Left colon (tissue), 2 donors: ENCODE measurements around the gene PJVK. TPM values are rescaled to one million over a fixed set of nuclear protein-coding genes. Genes with fewer than 3 reads are reported as not detected.

Source experiments
- ATAC-seq: fragments of 200-7000 bp; cut with Tn5 transposase; one replicate; pipeline ENCODE4 v1.9.1; 2020; ENCODE audit warnings: mild to moderate bottlenecking, moderate library complexity
- DNase-seq, 2 donors: peaks; one replicate each; pipeline ENCODE4 v3.0.0-alpha.2; 2020
- intact Hi-C, 2 donors: fragments of 100-400 bp; cut with DNase I in 1 of 2; cut with micrococcal nuclease in 1 of 2; formaldehyde crosslinking; loops; one replicate each; pipeline versions ENCODE4 v1.11.2 to v1.14.0; 2022; cut with DNase I, micrococcal nuclease
- total RNA-seq, 2 donors: library from RNA; stranded (reverse); fragmentation: NEBNext Ultra II Directional; extraction: Animal tissue kit (Norgen Biotek cat#: 25700); gene quantifications; one replicate each; pipeline ENCODE4 v1.2.1, GENCODE V29; 2021
- donor health status: DM: no; HTN: no; CAD: no.
- donor health status: DM: yes; HTN: yes; CAD: no.

The PJVK gene
- total RNA-seq, 2 donors from 2014 or later = 1.1 TPM

DNA sequence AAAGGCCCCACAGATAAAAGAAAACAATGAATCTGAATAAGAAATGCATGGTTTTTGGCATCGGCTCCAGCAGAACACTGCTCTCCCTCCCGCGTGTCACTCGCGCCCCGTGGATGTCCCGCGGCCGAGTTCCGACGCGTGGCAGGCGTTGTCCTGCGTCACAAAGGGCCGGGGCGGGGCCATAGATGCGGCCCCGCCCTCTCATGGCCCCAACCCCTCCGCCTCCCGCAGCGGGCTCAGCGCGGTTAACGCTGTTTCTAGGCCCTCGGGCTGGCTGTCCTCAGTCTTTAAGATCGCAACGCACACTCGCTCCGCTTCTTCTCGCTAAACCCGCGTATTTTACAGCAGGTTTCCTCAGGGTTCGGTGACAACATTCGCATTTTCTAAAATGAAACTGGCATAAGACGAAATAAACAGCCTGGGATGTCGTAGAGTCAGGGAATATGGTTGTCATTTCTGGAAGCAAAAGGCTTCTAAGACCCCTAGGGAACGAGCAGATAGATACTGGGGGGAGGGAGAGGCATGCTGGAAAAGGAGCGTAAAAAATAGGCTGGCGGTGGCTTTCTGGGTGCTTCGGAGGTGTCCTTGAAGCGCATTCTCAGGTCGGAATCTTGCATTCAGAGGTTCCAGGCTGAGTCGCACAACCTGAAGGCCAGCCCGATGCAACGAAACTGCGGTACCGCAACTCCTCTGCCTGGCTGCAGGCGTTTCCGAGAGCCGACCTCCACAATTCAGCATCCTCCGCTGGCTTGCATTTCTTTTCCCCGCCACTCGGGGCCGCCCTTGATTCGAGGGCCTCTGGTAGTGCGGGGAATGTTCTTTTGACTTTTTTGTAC lies 27.5 kb downstream of the PJVK start, which contains the start of gene FKBP7:
FKBP7 (minus strand) TSS at position 162 of the 836 bp plus-strand sequence; CDS start at position 61, 101 bp downstream.
- DNase-seq (peak; percentile 84 to 93), ATAC-seq (peak; percentile 78)
- intact Hi-C loops = no loop called here

DNA sequence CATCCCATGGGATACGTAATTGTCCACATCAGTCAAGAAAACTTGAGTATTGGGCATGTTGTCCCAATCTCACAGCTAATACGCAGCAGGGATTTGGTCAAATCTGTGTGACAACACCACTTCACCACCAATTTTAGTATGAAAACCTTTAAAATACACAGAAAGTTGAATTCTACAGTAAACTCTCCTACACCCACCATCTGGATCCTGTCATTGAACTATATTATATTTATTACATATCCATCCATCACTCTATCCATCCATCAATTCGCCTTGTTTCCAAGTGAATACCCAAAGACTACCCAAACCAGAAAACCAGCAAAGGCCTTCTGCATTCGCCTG lies 28.1 kb downstream of the PJVK start:
- ATAC-seq (no peak), DNase-seq (no peak)
- intact Hi-C loops = no loop called here

GRCh38 chr2:178479758-178480226 lies 28.6 kb downstream of the PJVK start:
- intact Hi-C loops = no loop called here
- DNase-seq (no peak), ATAC-seq (no peak)

- DNase-seq (peak; percentile 96 to 97), ATAC-seq (peak; percentile 90)
- intact Hi-C loops = no loop called here
Observed at GRCh38 chr2:178480227-178481181, 29.3 kb downstream of the PJVK start, which contains the start of gene PLEKHA3. TSS of gene PLEKHA3 (plus strand) at chr2:178480457. CDS start at chr2:178480870, 413 bp downstream.

DNA sequence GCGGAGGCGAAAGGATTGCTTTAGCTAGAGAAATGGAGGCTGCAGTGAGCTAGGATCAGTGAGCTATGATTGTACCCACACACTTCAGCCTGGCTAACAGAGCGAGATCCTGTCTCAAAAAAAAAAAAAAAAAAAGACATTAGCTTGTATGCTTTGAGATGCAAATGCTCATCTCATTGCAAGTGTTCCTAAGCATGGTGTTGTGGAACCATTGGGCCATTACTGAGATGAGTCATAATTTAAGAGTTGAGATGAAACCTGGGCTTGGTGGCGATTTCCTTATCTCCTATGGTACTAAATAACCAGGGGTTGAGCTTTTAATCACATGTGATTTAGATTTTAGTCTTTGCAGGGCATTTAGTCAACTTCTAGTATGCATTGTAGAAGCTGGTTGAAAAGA lies 31.3 kb downstream of the PJVK start:
- ATAC-seq = no peak
- intact Hi-C loops = no loop called here
- no peak for DNase-seq

DNA sequence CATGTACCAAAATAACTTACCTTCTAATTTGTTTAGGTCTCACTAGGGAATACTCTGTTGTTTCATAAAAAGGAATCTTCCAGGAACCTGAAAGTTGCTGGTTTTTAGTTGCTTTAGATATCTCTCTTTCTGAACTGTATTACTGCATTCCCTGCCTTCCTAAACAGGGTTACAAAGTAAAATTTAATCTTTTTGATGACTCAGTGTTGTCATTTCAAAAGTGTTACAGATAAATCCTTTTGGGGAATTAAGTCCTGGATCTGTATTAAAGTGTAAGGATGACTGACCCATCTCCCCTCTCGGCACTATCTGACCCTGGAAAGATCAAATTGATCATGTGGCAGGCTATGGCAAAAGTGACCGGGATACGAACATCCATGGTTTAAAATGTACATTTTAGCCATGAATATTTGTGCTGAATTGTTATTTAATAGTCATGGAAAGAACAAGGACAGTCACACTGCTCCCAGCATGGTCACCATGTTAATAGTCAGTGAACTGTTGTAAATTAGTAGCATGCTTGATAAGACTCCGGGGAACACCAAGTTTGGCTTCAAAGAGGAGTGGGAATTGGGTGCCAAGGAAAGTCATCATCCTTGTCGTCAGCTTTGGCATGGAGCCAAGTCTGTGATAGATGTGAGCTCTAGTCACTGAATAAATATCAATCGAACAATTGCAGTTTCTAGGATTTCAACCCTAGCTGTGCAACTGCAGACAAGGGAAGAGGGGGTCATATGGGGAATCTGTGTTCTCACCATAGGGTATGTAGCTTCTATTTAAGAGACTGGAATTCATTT lies 33.3 kb downstream of the PJVK start:
- intact Hi-C loops = no loop called here
- DNase-seq (peak in 1 of 2 donors; percentile 41), ATAC-seq (no peak)

GRCh38 chr2:178485356-178485755 lies 34.2 kb downstream of the PJVK start:
- ATAC-seq (no peak), DNase-seq (no peak)
- intact Hi-C loops = no loop called here

- intact Hi-C loops = no loop called here
- ATAC-seq (no peak), DNase-seq (no peak)
Observed at GRCh38 chr2:178491612-178492011, 40.4 kb downstream of the PJVK start.

- DNase-seq (peak in 1 of 2 donors; percentile 33), ATAC-seq (peak; percentile 99)
- intact Hi-C loops = no loop called here
Observed at GRCh38 chr2:178496049-178496448, 44.9 kb downstream of the PJVK start.

DNA sequence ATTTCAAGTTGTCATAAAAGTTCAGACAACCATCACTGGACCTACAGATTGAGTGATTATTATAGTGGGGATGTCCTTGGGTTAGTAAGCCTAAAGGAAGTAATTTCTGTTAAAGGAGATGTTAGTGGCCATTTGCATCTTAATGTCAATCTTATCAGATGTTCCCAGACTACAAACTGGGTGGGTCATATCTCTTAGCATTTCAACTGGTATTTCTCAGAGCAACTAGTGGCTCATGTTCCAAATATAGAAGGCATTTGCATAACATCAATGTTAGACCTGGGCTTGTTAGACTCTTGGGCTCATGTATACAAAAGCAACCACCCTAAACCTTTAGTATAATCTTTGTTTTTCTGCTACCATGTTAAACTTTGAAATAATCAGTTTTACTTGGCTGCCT lies 47.0 kb downstream of the PJVK start:
- no peak for ATAC-seq
- DNase-seq = no peak
- intact Hi-C loops = no loop called here

GRCh38 chr2:178499640-178500039 lies 48.5 kb downstream of the PJVK start:
- no peak for ATAC-seq

GRCh38 chr2:178502751-178503150 lies 51.6 kb downstream of the PJVK start:
- DNase-seq (no peak), ATAC-seq (no peak)
- intact Hi-C loops = no loop called here

More at GRCh38 chr2:178499640-178500039, 48.5 kb downstream of the PJVK start:
- intact Hi-C loops = no loop called here
- no peak for DNase-seq

GRCh38 chr2:178506101-178506500 lies 54.9 kb downstream of the PJVK start:
- no peak for DNase-seq
- intact Hi-C loops = no loop called here
- ATAC-seq = no peak

GRCh38 chr2:178506524-178506923 lies 55.3 kb downstream of the PJVK start:
- DNase-seq = no peak

DNA sequence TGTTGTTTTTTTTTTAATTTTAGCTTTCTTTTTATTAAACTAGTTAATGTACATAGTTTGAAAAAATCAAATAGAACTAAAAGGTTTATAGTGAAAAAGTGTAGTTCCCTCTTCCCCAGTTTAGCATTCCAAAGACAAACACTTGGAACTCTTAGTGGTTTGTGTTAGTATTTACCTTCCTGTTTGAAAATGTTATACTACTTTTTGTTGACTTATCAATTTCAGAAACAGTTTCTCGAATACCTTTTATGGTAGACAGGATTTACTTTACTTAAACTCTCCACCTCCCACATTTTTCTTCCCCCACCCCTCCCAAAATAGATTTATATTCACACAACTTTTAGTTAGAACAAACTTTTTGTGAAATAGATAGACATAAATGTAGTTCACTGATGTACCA lies 55.8 kb downstream of the PJVK start:
- no peak for ATAC-seq
- intact Hi-C loops = no loop called here
- no peak for DNase-seq

More at GRCh38 chr2:178506524-178506923, 55.3 kb downstream of the PJVK start:
- peak; percentile 90 for ATAC-seq
- intact Hi-C loops = no loop called here

DNA sequence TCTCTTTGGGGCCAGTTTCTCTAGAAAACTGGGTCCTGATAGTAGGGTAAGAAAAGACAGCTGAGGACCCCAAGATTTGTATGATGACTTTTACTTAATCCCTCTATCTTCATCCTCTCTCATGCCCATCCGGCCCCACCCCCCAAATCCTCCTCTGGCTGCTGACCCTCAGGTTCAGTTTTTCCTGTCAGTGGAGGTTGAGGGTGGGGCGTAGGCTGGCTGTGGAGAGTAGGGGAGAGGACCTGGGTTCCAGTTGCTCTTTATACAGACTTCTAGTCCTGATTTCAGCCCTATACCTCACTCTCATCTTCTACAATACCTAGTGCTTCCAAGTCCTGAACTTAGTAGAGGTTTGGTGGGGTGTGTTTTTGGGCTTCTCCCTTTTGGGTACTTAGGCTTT lies 57.5 kb downstream of the PJVK start:
- DNase-seq = no peak
- ATAC-seq = no peak
- intact Hi-C loops = no loop called here

GRCh38 chr2:178510384-178510783 lies 59.2 kb downstream of the PJVK start:
- no peak for DNase-seq
- ATAC-seq = no peak
- intact Hi-C loops = no loop called here
